NCI-H2107 treated with DMSO at 0.1 percent for 48 hours (cell line): Measurements from ENCODE around the gene AOAH.
A peak's percentile ranks its signal among the peaks of the same experiment; 100 is the strongest.
"Not testable (repeated sequence)": the region's sequence is repeated elsewhere in the genome, so short reads cannot be mapped to it uniquely, and the experiment has no call there.

Experiments used
- DNase-seq: peaks from one replicate; lab custom pipeline; 2025; ENCODE audit not compliant: unreplicated experiment; lab: John Stamatoyannopoulos, UW

Gene AOAH

DNA sequence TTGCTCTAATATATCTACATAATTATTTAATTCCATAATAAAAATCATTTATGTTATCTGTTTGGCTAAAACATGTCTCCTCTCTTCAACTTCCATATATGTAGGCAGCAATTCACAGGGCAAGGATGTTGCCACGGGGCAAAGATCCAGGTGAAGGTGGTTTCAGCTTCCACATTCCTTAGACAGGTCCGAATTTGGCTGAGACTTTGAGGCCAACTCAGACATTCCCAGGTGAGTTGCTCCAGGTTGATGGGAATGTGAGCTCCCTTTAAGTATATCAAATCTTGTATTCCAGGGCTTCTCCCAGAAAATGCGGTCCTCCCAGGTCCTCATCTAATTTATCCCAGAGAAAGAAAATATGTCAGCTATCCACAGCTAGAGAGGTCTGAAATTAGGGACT is 15.1 kb upstream of the AOAH start:
- no peak for DNase-seq

DNA sequence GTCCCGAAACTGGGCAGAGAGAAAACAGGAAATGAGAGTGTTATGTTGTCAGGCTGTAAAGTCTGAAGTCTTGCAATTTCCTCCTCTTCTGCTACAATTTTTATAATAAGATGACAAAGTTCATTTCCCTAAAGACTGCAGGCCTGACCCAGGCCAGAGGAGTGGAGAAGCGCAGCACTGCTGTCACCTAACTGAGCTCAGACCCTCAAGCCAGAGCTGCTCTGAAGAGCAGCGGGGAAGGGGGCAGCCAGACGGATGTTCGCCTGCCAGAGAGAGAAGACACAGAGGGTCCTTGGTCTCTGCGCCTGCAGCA is 12.6 kb upstream of the AOAH start:
- DNase-seq: no peak

DNA sequence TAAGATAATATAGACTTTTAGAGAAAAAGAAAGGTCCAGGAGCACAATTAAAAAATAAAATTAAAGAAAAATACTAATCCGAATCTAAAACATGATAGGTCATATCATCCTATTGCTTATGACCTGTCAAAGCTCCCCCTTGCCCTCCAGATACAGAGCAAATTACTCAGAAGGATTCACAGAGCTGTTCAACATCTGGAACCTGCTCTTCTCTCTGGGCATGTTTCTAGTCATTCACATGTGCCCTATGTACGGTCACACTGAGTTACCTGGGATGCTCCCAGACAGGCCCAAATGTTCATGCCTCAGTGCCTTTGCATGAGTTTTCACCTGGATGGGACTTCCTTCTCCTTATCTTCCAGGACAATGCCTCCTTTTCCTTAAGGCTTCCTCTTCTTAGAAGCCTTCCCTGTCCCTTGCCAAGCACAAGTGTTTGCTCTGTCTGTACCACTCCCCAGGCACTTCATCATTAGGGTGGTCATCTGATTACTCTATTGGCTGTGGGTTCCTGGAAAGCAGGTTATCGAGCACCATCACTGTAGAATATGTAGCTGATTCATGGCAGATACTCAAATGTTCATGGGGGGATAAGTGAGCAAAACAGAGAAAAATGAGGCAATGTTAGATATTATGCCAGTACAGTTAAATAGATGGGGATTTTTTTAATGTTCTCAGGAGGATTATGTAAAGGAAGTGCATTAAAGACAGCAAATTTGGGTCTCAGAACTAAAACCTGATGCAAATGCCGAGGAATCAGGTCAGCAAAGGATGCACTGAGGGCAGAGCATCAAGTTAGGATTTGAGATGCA is 12.0 kb upstream of the AOAH start:
- no peak for DNase-seq

DNA sequence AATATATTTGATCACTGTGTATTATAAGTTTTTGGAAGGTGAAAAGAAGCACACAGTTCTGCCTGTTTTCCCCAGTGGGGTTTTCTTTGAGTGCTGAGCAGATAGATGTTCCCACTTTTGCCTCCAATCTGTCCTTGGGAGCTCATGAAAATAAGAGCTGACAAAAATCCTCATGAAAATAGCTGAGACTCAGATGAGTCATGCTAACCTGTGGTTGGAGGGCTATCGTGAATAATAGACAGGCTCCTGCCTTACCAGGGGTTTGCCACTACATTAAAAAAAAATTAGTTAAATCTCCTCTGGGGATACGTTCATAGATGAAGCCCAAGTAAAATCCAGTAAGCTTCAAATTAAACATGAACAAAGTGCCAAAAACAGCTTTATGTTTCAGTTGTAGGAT is 10.9 kb upstream of the AOAH start:
- DNase-seq: no peak

DNA sequence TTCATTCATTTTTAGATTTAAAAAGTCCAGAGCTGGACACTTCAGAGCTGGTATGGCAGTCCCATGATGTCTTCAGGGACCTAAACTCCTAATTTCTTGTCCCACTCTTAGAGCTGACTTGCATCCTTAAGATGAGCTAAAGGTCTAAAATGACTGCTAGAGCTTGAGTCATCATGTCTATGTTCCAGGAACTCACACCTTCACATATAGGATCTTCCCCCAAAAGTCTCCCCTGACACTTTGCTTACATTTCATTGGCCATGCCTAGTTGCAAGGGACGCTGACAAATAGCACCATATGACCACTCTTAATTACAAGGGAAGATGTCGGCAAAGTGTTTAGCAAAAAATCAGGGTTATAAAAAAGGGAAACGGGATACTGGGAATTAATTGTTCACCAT is 10.4 kb upstream of the AOAH start:
- no peak for DNase-seq

DNA sequence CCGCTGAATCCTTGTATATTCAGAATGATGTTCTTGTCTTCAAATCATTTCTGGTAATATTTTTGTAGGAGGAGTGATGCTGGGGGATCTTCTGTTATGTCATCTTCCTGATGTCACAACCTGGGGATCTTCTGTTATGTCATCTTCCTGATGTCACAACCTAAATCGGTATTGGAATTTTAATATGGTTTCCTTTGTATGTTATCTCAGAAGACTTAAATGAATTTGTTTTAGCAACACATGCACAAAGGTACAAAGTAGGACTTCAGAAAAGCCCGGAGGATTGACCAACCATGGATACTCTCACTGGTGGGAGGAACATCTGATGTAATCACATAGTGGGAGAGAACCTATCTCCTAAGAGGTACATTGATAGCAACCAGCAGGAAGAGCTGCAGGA is 9.1 kb upstream of the AOAH start:
- no peak for DNase-seq

DNA sequence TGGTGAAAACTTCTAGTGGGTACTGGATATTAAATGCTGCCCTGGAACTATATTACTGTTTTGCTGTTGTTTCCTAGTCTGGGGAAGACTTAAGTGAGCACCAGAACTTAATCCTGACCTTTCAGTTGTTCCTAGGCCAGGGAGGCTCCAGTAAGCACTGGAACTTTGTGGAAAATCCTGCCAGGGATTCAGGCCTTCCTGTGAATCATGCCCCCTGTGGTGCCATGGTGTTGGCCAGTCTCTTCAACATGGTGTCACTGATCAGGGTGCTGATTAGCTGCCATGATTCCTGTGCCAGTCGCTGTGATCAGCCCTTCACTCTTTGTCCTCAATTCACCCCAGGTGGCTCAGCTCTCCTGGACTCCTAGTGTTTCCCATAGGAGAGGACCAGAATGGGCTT is 8.5 kb upstream of the AOAH start:
- DNase-seq: no peak

DNA sequence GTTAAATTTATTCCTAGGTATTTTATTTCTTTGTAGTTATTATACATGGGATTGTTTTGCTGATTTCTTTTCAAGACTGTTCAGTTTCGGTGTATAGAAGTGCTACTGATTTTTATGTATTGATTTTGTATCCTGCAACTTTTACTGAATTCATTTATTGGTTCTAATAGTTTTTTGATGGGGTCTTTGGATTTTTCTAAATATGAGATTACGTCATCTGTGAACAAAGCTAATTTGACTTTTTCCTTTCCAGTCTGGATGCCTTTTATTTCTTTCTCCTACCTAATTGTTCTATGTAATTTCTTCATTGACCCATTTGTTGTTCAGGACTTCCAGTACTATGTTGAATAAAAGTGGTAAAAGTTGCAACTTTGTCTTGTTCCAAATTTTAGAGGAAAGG is 5.8 kb upstream of the AOAH start:
- DNase-seq: no peak

DNA sequence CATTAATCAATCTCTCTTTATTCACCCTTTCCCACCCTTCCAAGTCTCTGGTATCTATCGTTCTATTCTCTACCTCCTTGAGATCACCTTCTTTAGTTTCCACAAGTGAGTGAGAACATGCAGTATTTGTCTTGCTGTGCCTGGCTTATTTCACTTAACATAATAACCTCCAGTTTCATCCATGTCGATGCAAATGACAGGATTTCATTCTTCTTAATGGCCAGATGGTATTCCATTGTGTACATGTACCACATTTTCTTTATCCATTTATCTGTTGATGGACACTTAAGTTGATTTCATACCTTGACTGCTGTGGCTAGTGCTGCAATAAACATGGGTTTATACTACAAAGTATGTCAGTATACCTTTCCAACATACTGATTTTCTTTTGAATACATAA is 3.8 kb upstream of the AOAH start:
- no peak for DNase-seq

DNA sequence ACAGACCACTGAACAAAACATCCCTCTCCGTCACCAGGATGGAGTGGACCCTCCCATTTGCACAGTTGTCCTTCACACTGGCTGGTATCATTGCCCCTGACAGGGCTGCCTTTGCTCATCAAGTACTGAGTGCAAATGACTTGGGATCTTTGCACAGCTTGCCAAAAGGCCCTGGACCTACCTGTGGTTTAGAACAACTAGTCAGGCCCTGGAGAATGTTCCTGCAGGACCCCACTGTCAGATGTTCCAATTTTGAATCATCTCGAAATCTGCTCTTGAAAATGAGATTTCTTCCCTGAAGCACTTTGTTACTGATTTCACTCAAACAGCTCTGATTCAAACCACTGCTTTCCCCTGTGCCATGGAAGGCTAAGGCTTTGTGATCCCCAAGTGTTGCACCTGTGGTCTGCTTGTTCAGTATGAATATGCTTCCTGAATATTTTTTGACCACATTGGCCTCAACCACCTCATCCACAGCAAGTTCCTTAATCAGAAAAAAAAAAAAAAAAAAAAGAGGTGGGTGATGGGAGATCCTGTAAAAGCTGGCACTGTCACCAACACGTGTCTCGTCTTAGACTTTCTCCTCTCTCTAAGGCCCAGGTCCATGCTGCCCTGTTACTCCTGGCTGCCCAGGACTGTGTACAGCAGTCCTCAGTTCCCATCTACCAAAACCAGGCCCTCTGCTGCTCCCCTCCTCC is 2.7 kb upstream of the AOAH start:
- no peak for DNase-seq

DNA sequence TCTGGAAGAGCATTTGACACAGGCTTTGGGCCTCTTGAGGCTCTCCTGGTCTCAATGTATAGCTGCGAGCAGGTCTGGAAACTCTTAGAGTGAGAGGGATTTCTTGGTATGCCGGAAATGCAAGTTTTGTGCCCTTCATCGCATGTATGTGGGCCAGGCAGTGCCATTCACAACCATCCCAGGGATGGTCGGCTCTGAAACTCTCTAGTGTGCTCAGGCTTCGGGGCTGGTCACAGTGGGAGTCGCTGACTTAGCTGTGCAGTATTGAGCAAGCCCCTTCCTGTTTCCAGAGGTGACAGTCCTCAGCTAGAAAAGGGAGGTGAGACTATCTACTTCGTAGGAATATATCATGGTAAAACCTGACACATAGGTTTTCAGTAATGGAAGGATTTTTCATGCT is 2.0 kb upstream of the AOAH start:
- no peak for DNase-seq

DNA sequence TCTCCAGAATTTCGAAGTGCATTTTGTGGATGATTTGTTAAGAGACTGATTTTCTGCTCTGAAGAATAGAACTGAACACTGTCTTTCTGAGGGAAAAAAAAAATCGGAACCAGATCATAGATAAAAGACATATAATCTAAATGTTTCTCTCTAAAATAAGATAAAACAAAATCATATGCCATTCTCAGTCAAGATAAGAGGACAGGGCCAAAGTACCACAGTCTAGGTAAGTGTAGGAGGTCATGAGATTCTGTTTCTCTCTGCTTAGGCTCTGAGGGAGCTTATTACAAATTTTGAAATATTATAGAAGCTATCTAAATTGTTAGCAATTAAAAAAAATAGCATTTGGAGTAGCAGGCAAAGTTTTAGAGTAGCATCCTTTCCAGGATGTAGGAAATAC is 702 bp upstream of the AOAH start:
- no peak for DNase-seq

DNA sequence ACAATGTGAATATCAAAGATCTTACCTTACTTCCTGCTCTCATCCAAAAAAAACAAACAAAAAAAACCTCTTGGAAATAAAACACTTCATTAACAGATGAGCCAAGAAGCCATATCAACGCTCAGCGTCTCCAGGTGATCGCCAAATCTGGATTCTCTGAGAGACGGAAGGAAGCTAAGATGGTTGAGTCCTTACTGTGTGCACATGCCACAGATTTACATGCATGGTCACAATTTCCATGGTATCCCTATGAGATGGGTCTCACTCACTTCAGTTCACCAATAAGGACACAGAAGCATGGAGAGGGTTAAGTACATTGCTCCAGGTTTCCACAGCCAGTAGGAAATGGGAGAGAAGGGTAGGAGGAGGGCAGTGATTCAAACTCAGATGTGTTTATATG is 1.0 kb downstream of the AOAH start:
- no peak for DNase-seq

DNA sequence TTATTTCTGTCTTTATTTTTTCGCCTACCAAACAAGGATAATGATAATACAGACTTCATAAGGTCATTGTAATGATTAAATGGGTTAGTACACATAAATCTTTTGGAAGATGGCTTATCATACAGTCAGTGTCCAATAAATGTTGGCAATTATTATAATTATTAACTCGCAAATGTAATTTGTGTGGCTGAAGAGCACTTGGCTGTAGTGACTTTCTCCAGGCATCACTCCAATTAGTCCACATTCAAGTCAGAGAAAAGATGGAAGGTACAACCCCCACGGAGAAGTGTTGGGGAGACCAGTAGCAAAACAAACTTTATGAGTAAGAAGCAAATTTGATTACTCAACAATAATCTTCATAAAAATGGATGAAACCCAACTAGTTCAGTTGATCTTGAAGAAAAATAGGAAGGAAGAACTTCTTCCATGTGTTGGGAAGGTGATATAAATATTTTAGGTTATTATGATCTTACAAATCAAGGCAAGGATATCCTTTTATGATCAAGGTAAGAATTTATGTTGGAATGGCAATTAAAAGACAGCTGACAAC is 5.1 kb downstream of the AOAH start:
- DNase-seq: no peak

DNA sequence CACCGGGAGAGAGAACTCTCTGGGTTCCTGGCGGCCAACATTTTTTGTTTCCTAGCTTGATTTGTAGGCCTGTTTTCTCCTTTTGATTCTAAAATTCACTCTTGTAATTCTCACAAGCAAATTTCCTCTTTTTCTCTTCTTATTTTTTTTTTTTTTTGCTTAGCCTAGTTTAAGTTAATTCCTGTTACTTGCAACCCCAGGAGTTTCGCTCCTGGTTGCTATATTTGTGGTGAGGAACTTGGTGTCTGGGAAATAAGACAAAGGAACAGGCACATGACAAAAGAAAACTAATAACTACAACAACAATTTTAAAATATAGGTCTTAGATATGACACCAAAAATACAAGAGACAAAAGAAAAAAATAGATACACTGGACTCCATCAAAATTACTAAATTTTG is 6.7 kb downstream of the AOAH start:
- DNase-seq: no peak

DNA sequence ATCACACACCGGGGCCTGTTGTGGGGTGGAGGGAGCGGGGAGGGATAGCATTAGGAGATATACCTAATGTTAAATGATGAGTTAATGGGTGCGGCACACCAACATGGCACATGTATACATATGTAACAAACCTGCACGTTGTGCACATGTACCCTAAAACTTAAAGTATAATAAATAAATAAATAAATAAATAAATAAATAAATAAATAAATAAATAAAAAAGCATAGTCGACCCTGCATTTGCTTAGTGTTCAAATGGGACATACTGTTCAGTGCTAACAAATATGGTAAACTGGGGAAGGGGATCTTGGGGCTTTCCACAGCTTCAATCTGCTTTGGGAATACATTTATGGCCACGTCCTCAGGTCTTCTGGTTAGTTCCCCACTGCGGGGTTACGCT is 7.5 kb downstream of the AOAH start:
- DNase-seq: not testable (repeated sequence)

DNA sequence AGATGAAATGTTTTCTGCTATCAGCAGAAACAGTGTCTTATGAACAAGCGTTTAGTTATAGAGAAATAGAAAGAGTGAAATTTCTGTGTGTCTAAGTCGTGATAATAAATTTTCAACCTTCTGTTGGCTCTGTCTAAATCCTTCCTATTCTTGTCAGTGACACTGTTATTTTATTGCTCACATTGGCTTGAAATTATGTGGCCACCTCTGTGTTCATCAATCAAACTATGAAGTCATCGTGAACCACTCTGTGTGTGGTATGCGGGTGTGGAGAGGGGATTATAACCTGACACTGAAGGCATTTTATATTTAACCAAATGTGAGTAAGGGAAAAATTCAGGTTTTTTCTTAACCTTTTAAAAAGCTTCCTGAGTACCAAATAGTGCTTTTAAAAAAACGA is 12.3 kb downstream of the AOAH start:
- DNase-seq: no peak

DNA sequence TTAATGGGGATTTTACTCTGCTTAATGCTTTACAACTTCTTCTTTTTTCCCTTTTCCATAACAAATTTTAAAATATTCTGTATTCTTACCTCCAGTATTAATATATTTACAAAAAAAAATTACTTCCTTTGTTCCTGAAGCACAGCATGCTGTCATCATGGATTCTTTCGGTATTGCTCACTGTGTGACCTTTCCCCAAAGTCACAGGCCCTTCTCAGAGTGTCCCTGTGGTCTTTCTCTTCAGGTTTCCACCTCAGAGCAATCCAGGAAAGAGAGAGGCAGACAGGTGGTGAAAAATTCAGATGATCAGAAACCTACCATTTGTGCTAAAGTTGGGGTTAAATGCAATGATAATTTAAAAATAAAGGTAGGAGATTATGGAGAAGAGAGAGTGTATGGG is 13.0 kb downstream of the AOAH start:
- no peak for DNase-seq

DNA sequence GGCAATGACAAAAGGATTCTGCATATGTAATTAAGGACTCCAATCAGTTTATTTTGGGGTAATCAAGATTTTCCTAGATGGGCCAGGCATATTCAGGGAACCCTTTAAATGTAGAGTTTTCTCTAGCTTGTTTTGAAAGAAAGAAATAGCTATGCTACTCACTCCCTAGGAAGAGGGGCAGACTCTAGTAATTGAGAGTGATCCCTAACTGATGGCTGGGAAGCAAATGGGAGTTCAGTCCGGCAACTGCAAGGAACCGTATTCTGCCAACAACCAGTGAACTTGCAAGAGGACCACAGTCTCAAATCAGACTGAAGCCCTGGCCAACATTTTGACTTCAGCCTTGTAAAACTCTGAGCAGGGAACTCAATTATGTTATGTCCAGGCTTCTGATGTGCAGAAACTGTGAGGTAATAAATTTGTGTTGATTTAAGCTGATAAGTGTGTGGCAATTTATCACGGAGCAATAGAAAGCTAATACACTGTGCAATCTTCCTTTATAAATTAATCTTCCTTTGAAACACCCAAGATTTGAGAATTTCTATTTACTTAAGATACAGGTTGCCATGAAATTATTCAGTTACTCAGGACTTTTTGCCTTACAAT is 14.0 kb downstream of the AOAH start:
- DNase-seq: no peak

DNA sequence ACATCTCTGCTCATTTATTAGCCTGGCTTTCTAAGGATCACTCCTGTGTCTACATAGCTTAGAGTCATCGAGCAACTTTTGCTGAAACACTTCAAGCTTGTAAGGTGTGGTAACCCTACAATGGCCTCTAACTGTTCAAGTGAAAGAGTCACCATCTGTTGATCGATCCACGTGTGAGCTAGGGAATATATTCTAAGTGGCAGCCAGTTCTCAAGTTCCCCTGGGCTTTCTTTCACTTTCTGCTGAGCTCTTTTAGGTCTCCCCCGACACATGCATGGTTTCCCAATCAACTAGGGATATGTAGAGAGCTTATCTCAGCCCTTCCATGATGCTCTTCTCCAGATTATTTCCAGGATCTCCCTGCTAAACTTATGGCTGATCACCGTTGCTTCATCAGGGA is 15.5 kb downstream of the AOAH start:
- peak; percentile 35 for DNase-seq

DNA sequence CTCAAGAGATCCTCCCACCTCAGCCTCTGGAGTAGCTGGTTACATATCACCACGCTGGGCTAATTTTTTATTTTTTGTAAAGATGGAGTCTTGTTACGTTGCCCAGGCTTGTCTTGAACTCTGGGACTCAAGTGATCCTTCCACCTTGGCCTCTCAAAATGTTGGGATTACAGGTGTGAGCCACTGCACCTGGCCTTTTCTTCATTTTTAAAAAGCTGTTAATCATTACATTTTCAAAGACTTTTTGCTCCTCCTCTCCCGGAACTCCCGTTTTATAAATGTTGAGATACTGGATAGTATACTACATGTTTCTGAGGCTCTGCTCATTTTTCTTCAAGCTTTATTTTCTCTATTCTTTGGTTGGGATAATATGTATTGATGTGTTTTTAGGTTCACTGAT is 16.4 kb downstream of the AOAH start:
- DNase-seq: no peak

DNA sequence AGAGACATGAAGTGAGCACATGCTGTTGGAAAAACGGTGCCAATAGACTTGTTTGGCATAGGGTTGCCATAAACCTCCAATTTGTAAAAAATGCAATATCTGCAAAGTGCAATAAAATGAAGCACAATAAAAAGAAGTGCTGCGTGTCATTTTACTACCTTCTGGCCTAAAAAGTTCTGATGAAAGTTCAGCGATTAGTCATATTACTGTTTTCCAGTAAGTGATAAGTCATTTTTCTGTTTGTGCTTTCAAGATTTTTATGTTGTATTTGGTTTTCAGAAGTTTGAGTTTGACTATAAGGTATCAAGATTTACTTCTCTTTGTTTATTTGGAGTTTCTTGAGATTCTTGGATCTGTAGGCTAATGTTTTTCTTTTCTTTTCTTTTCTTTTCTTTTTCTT is 16.8 kb downstream of the AOAH start:
- DNase-seq: no peak
